ENCODE results near the gene TBCC.

GRCh38 chr6:42795651-42796050, 49.7 kb upstream of the TBCC start:
- TF ChIP-seq SUZ12 (IDR thresholded peaks at IDR 0.05; ENCODE audit: extremely low read depth, insufficient read depth, insufficient read length): no peak
- TF ChIP-seq ZNF274 (IDR thresholded peaks at IDR 0.05; ENCODE audit: low read depth, low read length): no peak

Measured in NT2/D1 (cell line).